A549 (cell line): ENCODE results near the gene GCDH. TPM values are rescaled to one million over a fixed set of nuclear protein-coding genes. Genes with fewer than 3 reads are reported as not detected.
A peak's percentile ranks its signal among the peaks of the same experiment; 100 is the strongest.

ENCODE experiments used
- ATAC-seq, 2 experiments: fragments of 200-7000 bp in 1 of 2; fragments of >200 bp in 1 of 2; cut with Nextera tagmentation in 1 of 2; cut with Tn5 transposase in 1 of 2; 3 replicates each; pipeline versions ENCODE4 v1.8.0 to v1.9.1; 2018 to 2020; ENCODE audit warnings: mild to moderate bottlenecking in 1 of 2, moderate library complexity in 1 of 2
- CTCF ChIA-PET: fragments of 300-600 bp; sonication (Branson Sonifier 250); formaldehyde crosslinking; extraction: SDS; loops from one replicate; lab custom pipeline; 2021; ENCODE audit warnings: antibody characterized with exemption, inconsistent platforms; lab: Yijun Ruan, JAX
- POLR2A ChIA-PET: fragments of 350-600 bp; formaldehyde crosslinking; extraction: SDS; loops from one replicate; lab custom pipeline; 2021; ENCODE audit warnings: antibody characterized with exemption, inconsistent platforms; lab: Yijun Ruan, JAX
- DNase-seq, 2 experiments: peaks; one replicate each; pipeline versions ENCODE4 v3.0.0 to v3.0.0-alpha.2; 2011 to 2016; ENCODE audit warnings: low read depth in 1 of 2, low spot score in 1 of 2
- FAIRE-seq: peaks from 2 replicates; lab custom pipeline; 2011; peaks lifted over from hg19 to GRCh38; lab: Jason Lieb, UNC
- H3K27ac ChIP-seq, 2 experiments: fragments of >200 bp; sonication (Bioruptor Twin); formaldehyde crosslinking; 3 replicates each; pipeline ENCODE4 v1.5.1; 2016 to 2017
- H3K4me1 ChIP-seq: fragments of >200 bp; sonication (Bioruptor Twin); formaldehyde crosslinking; 3 replicates; pipeline ENCODE4 v1.6.1; 2016
- H3K4me2 ChIP-seq: fragments of >200 bp; sonication (Bioruptor Twin); formaldehyde crosslinking; 3 replicates; pipeline ENCODE4 v1.6.1; 2016
- H3K4me3 ChIP-seq: fragments of >200 bp; sonication (Bioruptor Twin); formaldehyde crosslinking; 3 replicates; pipeline ENCODE4 v1.5.1; 2016
- H3K9me3 ChIP-seq: fragments of >200 bp; sonication (Bioruptor Twin); formaldehyde crosslinking; 3 replicates; pipeline ENCODE4 v1.6.1; 2016
- BHLHE40 ChIP-seq: IDR thresholded peaks from 2 replicates; pipeline ENCODE4 v1.6.1; 2012; ENCODE audit warnings: low read depth, low read length, inconsistent platforms
- CHD4 ChIP-seq: fragments of 200-600 bp; sonication (generic); IDR thresholded peaks from 2 replicates; pipeline ENCODE4 v1.6.1; 2016; ENCODE audit warnings: antibody characterized with exemption, mild to moderate bottlenecking, borderline replicate concordance
- EP300 ChIP-seq, 2 experiments: fragments of >200 bp; sonication (Bioruptor Twin); formaldehyde crosslinking; IDR thresholded peaks; 2 replicates in 1 of 2; 3 replicates in 1 of 2; pipeline ENCODE4 v1.6.1; 2016 to 2017
- GATA3 ChIP-seq: IDR thresholded peaks from 2 replicates; pipeline ENCODE4 v1.6.1; 2012; ENCODE audit warnings: borderline replicate concordance
- HOXB13 ChIP-seq: fragments of 250-450 bp; sonication (Bioruptor Pico); IDR thresholded peaks from 2 replicates; pipeline ENCODE4 v1.5.0; 2020; ENCODE audit warnings: low read depth, mild to moderate bottlenecking, moderate library complexity
- JUNB ChIP-seq: fragments of >200 bp; sonication (Bioruptor Twin); formaldehyde crosslinking; IDR thresholded peaks from 2 replicates; pipeline ENCODE4 v1.6.1; 2016
- KDM1A ChIP-seq: fragments of 200-600 bp; sonication (generic); IDR thresholded peaks from 2 replicates; pipeline ENCODE4 v1.6.1; 2016; ENCODE audit warnings: low read depth, mild to moderate bottlenecking
- NPAS2 ChIP-seq: fragments of 250-450 bp; sonication (Bioruptor Pico); IDR thresholded peaks from 2 replicates; pipeline ENCODE4 v1.8.0; 2022; ENCODE audit warnings: mild to moderate bottlenecking, moderate library complexity, borderline replicate concordance
- PHF8 ChIP-seq: fragments of 200-600 bp; sonication (generic); IDR thresholded peaks from 2 replicates; pipeline ENCODE4 v1.6.1; 2016; ENCODE audit warnings: low read depth, mild to moderate bottlenecking, antibody characterized with exemption, moderate library complexity, borderline replicate concordance
- POLR2A ChIP-seq: IDR thresholded peaks from 2 replicates; pipeline ENCODE4 v1.6.1; 2012; ENCODE audit warnings: mild to moderate bottlenecking, low read length
- POLR2AphosphoS2 ChIP-seq: conservative IDR thresholded peaks from 2 replicates; pipeline ENCODE4 v1.6.1; 2012; ENCODE audit warnings: low read length, improper control_type of control experiment, inconsistent platforms
- RFX5 ChIP-seq: fragments of 450-650 bp; IDR thresholded peaks from 2 replicates; pipeline ENCODE4 v1.7.1; 2014; ENCODE audit warnings: antibody characterized with exemption, mild to moderate bottlenecking, moderate library complexity
- TP53 ChIP-seq: fragments of 250-450 bp; sonication (Bioruptor Pico); IDR thresholded peaks from 2 replicates; pipeline ENCODE4 v1.5.0; 2021; ENCODE audit warnings: mild to moderate bottlenecking, moderate library complexity
- ZFP36 ChIP-seq: fragments of 450-650 bp; IDR thresholded peaks from 2 replicates; pipeline ENCODE4 v1.6.1; 2014; ENCODE audit warnings: borderline replicate concordance; ENCODE audit not compliant: partially characterized antibody
- WGBS: methylation state at CpG from one replicate; pipeline ENCODE4 v1.1.6; 2017; ENCODE audit errors: missing lambda C conversion rate; 5-methylcytosine and 5-hydroxymethylcytosine counted together
- polyA plus RNA-seq, 4 experiments: library from polyadenylated mRNA; depleted of rRNA in 3 of 4; stranded (reverse); fragments of >200 nt; fragmentation: RNase III in 1 of 4; extraction: RNeasy Plus Mini Kit Qiagen cat#74134 plus additional on column Dnase treatment in 1 of 4; gene quantifications; 2 replicates in 3 of 4; 3 replicates in 1 of 4; pipeline ENCODE4 v1.2.3, GENCODE V29; 2011 to 2017
- TF ChIP-seq, protein P1 (sequence below): fragments of >200 bp; sonication (Bioruptor Twin); formaldehyde crosslinking; IDR thresholded peaks from 3 replicates; pipeline ENCODE4 v1.6.1; 2016
- TF ChIP-seq, protein P2 (sequence below): fragments of 450-650 bp; IDR thresholded peaks from 2 replicates; pipeline ENCODE4 v1.6.1; 2014; ENCODE audit warnings: antibody characterized with exemption
- TF ChIP-seq, protein P3 (sequence below): fragments of 200-600 bp; sonication (generic); IDR thresholded peaks from 2 replicates; pipeline ENCODE4 v1.6.1; 2016; ENCODE audit warnings: antibody characterized with exemption, mild to moderate bottlenecking, moderate library complexity
- TF ChIP-seq, protein P4 (sequence below): IDR thresholded peaks from 2 replicates; pipeline ENCODE4 v1.6.1; 2012

Gene GCDH
- polyA plus RNA-seq, 2 of the 4 experiments (the other 2 are of a cell fraction), result 8.8 to 15.2 TPM

DNA sequence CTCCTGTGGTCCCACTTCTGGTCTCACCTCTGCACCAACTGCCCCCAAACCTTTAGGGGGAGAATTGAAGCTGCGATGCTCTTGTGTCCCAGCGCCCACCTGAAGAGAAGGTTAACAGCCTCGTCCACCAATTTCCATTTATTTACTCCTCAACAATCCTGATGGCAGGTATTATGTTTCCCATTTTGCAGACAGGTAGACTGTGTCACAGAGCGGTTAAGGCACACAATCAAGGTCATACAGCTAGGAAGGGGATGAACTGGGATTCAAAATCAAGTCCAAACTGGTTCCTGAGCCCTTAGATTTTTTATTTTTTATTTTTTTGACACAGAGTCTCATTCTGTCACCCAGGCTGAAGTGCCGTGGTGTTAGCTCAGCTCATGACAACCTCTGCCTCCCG lies 15.9 kb upstream of the GCDH start:
- Histone ChIP-seq H3K4me3 (no peak overlapping the region), H3K4me1 (no peaks in the 10 kb centered on the region), H3K9me3 (no peaks in the 10 kb centered on the region), H3K27ac (no peak overlapping the region), H3K4me2 (no peak overlapping the region)
- POLR2A ChIA-PET, result no interaction called here
- no peak for DNase-seq
- no peak for ATAC-seq
- TF ChIP-seq, protein P1, sequence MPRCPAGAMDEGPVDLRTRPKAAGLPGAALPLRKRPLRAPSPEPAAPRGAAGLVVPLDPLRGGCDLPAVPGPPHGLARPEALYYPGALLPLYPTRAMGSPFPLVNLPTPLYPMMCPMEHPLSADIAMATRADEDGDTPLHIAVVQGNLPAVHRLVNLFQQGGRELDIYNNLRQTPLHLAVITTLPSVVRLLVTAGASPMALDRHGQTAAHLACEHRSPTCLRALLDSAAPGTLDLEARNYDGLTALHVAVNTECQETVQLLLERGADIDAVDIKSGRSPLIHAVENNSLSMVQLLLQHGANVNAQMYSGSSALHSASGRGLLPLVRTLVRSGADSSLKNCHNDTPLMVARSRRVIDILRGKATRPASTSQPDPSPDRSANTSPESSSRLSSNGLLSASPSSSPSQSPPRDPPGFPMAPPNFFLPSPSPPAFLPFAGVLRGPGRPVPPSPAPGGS, result no peak
- TF ChIP-seq BHLHE40 (no peak), CHD4 (no peak), GATA3 (no peak), RFX5 (no peak), ZFP36 (no peak), KDM1A (no peak), JUNB (no peak), EP300 (IDR thresholded peaks at IDR 0.05) (no peak), NPAS2 (CRISPR knock-in tag) (no peak), HOXB13 (CRISPR knock-in tag) (no peak), POLR2A (no peak)
- CTCF ChIA-PET, result interaction anchor here (0.7 to 6.0 kb wide), 4 partner anchors 10 to 115 kb away, joined by 3 to 31 read pairs (median 4); no protein-coding TSS in a partner anchor
- 89% methylated on average over 6 of the region's 6 CpGs for WGBS
- FAIRE-seq, result no peak

DNA sequence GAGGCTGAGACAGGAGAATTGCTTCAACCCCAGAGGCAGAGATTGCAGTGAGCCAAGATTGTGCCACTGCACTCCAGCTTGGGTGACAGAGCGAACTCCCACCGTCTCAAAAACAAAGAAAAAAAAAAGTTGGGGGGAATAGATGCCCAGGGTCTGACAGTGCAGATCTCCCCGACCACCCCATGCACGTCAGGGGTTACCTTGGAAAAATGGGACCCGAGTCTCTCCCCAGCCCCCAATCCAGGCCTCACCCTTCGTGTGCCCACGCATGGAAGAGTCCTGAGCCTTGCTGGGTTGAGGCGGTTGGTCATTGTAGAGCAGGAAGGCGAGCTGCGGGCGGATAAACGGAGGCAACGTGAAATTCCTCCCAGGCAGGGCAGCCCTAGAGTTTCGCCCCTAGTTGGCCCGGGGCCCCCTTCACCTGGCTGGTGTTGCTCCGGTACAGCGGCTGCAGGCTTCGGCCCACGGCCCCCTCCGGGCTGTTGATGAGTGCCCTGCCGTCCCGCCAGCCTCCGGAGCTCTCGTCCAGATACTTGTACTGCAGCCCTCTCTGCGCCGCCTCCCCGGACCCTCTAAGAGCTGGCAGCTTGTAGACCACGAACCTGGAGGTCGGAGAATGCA lies 10.3 kb upstream of the GCDH start:
- DNase-seq (no peak), FAIRE-seq (no peak)
- POLR2A ChIA-PET, result interaction anchor here (1.2 to 1.6 kb wide), 3 partner anchors 10 to 89 kb away, joined by 3 to 8 read pairs (median 3); partner anchors contain the start of genes GCDH, JUNB and SYCE2
- H3K4me1 ChIP-seq, result no peaks in the 10 kb centered on the region
- WGBS, result 57% methylated on average over 9 of the region's 29 CpGs
- TF ChIP-seq TP53, result no peak
- no peak for TF ChIP-seq GATA3
- TF ChIP-seq, protein P2, sequence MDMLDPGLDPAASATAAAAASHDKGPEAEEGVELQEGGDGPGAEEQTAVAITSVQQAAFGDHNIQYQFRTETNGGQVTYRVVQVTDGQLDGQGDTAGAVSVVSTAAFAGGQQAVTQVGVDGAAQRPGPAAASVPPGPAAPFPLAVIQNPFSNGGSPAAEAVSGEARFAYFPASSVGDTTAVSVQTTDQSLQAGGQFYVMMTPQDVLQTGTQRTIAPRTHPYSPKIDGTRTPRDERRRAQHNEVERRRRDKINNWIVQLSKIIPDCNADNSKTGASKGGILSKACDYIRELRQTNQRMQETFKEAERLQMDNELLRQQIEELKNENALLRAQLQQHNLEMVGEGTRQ, result no peak
- no peak for TF ChIP-seq POLR2AphosphoS2
- TF ChIP-seq, protein P3, sequence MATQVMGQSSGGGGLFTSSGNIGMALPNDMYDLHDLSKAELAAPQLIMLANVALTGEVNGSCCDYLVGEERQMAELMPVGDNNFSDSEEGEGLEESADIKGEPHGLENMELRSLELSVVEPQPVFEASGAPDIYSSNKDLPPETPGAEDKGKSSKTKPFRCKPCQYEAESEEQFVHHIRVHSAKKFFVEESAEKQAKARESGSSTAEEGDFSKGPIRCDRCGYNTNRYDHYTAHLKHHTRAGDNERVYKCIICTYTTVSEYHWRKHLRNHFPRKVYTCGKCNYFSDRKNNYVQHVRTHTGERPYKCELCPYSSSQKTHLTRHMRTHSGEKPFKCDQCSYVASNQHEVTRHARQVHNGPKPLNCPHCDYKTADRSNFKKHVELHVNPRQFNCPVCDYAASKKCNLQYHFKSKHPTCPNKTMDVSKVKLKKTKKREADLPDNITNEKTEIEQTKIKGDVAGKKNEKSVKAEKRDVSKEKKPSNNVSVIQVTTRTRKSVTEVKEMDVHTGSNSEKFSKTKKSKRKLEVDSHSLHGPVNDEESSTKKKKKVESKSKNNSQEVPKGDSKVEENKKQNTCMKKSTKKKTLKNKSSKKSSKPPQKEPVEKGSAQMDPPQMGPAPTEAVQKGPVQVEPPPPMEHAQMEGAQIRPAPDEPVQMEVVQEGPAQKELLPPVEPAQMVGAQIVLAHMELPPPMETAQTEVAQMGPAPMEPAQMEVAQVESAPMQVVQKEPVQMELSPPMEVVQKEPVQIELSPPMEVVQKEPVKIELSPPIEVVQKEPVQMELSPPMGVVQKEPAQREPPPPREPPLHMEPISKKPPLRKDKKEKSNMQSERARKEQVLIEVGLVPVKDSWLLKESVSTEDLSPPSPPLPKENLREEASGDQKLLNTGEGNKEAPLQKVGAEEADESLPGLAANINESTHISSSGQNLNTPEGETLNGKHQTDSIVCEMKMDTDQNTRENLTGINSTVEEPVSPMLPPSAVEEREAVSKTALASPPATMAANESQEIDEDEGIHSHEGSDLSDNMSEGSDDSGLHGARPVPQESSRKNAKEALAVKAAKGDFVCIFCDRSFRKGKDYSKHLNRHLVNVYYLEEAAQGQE, result no peak
- TF ChIP-seq, protein P4, sequence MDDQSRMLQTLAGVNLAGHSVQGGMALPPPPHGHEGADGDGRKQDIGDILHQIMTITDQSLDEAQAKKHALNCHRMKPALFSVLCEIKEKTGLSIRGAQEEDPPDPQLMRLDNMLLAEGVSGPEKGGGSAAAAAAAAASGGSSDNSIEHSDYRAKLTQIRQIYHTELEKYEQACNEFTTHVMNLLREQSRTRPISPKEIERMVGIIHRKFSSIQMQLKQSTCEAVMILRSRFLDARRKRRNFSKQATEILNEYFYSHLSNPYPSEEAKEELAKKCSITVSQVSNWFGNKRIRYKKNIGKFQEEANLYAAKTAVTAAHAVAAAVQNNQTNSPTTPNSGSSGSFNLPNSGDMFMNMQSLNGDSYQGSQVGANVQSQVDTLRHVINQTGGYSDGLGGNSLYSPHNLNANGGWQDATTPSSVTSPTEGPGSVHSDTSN, result no peak
- no peak for TF ChIP-seq PHF8
- TF ChIP-seq, all 56 proteins: peak for 0
- CTCF ChIA-PET, result interaction anchor here (0.9 to 1.9 kb wide), 4 partner anchors 9 to 115 kb away, joined by 3 to 8 read pairs (median 4); no protein-coding TSS in a partner anchor
- peak overlapping the region; percentile 91 to 93 for H3K27ac ChIP-seq
- H3K9me3 ChIP-seq, result peaks cover 9% of the 10 kb centered on the region; the same call in 2 of the 3 replicates
- peak; percentile 21 to 46; a peak in 5 of 6 replicates for ATAC-seq
- peak overlapping the region; percentile 89 for H3K4me3 ChIP-seq
- peak overlapping the region; percentile 95 for H3K4me2 ChIP-seq
